Skeletal muscle cell (primary cell): ENCODE data around the gene SPAG9.
A peak's percentile ranks its signal among the peaks of the same experiment; 100 is the strongest.

Experiments used
- DNase-seq: peaks from one replicate; pipeline ENCODE4 v3.0.0-alpha.2; 2010; ENCODE audit warnings: low read depth
- H3K4me3 ChIP-seq: 2 replicates; pipeline ENCODE4 v1.5.1; 2011; ENCODE audit warnings: low read depth, mild to moderate bottlenecking, control low read depth, low read length, moderate library complexity

The SPAG9 gene

DNA sequence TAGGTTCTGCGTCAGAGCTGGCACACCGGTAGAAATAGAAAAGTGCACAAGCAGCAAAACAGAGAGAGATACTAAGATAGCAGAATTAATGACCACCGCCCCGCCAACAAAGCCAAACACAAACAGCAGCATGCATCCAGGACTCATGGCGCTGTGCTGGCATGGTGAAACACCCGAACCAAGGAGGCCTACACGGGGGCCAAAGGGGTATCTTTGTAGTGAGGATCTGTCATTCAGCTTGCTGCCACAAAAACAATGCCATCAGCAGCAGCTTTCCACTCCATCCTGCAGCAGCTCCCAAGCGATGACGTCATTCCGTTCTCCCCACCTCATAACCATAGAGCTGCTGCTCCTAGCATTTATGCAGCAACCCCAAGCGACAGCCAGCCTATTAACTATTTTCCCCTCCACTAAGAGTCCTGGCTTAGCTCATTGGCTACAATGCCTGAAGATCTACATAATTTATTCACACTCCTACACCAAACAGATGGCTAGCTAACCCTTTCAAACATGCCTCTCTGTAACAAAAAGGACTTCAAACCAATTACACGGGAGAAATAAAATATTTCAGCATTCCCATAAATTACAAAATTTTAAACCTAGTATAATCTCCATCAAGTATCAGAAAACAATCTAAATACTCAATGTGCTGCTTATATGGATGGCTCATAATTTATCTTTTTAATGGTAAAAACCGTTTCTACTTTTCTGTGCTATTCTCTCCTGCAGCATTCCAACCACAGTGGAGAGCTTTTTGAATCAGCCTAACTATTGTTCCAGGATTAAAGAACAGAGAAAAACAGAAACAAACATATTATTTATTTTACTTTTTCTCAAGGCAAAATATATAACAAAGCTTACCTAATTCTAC is 73.9 kb downstream of the SPAG9 start:
- peak overlapping the region; percentile 39 for H3K4me3 ChIP-seq
- peak; percentile 78 for DNase-seq

DNA sequence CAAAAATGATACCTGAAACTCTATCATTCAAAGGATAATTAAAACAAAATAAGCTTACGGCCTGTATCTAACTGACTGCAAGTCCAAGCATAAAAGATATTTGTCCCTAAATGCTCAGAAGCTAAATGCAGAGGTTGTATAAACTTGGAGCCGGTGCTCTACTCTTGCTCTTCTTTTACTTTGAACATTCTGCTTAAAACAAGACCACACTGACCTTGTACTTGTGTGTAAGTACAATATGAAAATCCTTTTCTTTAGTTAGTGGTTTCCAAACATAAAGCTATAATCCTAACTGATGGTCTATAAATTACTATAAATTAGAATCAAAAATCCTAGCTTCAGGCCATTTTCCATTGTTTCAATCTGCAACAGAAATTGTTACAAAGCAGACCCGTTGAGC is 74.6 kb downstream of the SPAG9 start:
- peak overlapping the region; percentile 39 for H3K4me3 ChIP-seq

DNA sequence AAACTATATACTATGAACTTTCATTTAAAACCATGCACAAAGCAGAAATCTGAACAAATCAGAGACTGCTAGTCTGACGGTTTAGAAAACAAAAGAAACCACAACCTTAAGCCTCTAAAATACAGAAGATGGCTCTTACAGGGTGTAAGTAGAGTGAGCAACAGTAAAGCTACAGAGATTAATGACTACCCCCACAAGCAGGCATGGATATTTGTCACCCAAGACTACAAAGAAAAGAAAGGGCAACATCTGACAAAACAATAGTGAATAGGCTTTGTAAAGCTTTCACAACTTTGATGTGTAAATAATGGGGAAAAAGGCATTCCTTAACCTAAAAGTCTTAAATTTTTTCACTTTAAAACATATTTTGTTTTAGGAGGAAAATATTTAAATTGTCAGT is 75.0 kb downstream of the SPAG9 start:
- no peak for DNase-seq
- H3K4me3 ChIP-seq, result peak overlapping the region; percentile 39

More for the DNA sequence above, 74.6 kb downstream of the SPAG9 start:
- DNase-seq, result no peak

DNA sequence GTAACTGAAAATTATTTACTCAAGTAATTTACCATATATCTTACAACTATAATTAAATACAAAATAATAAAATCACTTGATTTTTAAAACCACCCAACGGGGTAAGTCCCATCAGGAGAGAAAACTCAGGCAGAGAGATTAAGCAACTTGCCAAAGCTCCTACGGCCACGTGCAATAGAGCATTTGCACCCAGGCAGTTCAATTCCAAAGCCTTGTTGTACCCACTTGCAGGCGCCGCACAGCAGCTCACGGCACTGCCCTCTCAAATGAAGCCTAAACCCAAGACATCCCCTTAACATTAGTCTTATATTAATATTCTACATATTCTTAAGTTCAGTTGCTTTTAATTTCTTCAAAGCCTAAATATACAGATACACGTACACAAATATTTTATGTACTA is 75.7 kb downstream of the SPAG9 start:
- no peak for DNase-seq
- no peak overlapping the region for H3K4me3 ChIP-seq

DNA sequence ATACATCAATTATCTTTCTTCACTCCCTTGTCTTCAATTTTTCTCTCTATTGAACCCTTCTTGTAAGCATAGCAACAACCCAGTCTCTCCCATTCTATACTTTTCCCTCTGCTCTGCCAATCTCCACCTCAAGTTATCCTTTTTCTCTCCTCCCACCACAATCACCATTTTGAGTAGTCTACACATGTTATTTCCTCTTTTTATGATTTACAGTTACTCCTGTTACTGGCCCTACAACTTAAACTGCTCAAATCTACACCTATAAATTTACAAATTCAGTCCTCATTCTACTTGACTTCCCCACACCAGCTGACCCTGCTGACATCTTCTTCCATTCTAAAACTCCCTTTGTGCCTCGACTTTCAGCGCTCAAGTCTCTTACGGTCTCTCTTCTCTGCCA is 84.6 kb downstream of the SPAG9 start:
- H3K4me3 ChIP-seq, result no peak overlapping the region
- DNase-seq, result no peak

DNA sequence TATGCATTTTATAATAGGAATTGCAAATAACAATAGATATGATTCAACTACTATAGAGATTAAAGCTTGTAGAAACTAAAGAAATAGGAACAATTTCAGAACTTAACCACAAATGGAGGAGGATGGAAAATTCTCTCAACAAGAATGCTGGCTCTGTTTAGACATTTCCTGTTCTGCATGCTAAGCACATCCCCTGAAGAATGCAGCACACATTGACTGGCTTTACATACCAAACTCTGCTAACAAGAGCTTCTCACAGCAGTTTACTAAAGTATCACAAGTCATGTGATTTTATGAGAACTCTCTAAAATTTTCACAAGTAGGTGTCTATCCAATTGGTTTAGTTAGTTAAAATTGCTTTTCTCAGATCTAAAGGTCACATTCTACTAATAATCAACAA is 85.2 kb downstream of the SPAG9 start:
- H3K4me3 ChIP-seq, result no peak overlapping the region
- DNase-seq, result peak; percentile 45

DNA sequence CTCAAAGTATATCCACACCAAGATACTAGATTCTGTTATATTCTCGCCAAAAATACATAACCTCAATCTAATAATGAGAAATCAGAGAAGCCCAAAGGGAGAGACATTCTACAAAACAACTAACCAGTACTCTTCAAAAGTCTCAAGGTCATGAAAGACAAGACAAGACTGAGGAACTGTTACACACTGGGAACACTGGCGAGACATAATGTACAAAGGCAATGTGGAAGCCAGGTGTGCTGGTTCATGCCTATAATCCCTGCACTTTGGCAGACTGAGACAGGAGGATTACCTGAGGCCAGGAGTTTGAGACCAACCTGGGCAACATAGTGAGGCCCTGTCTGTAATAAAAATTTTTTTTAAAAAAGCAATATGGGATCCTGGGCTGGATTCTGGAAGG is 85.9 kb downstream of the SPAG9 start:
- H3K4me3 ChIP-seq, result no peak overlapping the region
- DNase-seq, result no peak

DNA sequence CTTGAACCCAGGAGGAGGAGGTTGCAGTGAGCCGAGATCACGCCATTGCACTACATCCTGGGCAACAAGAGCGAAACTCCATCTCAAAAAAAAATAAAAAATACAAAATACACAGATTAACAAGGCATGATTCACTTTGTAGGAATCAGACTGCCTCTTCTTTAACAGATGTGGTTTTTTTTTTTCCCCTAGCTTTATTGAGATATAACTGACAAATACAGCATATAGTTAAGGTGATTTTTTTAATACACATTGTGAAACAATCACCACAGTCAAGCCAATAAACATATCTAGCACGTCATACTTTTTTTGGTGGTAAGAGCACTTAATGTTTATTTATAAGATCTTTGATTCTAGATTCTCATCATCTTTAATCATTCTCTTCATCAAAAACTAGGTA is 87.8 kb downstream of the SPAG9 start:
- DNase-seq, result no peak
- no peak overlapping the region for H3K4me3 ChIP-seq

DNA sequence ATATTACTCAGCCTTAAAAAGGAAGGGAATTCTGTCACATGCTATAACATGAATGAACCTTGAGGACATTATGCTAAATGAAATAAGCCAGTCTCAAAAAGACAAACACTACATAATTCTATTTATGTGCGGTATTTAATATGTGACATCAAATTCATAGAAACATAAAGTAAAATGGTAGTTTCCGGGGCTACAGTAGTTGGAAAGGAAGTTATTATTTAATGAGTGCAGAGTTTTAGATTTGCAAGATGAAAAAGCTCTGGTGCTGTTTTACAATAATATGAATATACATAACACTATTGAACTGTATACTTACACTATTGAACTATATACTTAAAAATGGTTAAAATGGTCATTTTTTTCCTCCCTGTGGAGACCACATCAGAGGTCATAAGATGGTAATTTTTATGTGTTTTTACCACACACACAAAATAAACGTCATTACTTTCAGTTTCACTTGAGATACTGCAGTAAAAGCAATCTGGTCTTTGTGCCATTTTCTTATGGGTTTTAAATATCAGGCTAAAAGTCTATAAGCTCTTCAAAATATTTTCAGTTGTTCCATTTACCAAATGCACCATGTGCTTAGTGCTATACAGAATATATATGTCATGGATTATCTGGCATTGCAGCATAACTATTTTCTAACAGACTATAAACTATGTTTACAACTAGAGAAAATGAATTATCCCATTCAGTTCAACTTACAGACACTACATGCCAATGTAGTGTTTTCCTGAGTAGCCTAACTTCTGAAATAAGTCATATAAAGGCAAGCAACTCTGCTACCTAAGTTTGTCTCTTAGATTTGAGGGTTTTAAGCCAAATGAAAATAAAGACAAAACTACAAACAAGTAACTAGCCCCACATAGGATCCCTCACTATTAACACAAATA is 90.9 kb downstream of the SPAG9 start:
- H3K4me3 ChIP-seq, result no peak overlapping the region
- no peak for DNase-seq

DNA sequence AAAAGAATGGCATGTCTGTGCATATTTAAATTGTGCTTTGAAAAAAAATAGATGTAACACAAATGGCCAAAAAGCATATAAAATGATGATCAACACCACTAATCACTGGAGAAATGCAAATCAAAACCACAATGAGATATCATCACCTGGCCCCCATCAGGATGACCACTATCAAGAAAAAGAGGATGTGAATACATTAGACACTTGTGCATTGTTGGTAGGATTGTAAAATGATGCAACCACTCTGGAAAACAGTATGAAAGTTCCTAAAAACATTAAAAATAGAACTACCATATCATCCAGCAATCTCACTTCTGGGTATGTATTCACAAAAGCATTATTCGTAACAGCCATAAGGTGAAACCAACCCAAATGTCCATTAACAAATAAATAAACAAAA is 91.5 kb downstream of the SPAG9 start:
- DNase-seq, result no peak
- no peak overlapping the region for H3K4me3 ChIP-seq

DNA sequence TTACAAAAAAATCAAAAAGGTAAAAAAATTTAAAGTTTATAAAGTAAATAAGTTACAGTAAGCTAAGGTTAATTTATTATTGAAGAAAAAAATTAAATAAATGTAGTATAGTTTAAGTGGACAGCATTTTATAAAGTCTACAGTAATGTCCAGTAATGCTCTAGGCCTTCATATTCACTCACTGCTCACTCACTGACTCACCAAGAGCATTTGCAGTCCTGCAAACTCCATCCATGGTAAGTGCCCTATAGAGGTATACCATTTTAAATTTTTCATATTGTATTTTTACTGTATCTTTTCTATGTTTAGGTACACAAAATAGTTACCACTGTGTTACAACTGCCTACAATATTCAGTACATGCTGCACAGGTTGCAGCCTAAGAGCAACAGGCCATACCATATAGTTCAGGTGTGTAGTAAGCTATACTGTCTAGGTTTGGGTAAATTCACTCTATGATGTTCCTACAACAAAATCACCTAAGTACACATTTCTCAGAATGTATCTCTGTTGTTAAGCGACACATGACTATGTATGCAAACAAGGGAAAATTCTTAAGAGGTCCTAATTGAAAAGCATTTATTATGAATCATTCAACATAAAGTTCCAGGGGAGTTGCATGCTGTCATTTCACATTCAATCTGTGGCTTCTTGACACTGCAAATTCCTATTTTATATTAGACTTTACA is 92.3 kb downstream of the SPAG9 start:
- H3K4me3 ChIP-seq, result no peak overlapping the region
- no peak for DNase-seq

DNA sequence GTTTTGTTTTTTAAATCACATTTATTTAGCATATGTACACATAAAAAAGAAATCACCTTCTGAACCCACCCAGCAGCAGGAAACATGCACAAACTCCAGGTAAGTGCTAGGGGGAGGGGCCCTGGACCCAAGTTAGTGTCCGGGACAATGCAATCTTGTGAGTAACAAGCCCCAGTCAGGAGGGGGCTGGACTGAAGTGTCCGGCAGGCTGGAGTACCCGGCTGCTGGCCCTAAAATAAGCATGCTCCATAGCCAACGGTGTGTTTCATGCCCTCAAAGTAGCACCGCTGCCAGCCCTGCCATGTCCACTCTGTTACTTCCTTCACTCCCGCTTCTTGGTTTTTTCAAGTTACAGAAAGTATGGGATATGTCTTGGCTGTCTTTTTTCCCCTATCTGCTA is 102.1 kb downstream of the SPAG9 start:
- DNase-seq, result no peak

DNA sequence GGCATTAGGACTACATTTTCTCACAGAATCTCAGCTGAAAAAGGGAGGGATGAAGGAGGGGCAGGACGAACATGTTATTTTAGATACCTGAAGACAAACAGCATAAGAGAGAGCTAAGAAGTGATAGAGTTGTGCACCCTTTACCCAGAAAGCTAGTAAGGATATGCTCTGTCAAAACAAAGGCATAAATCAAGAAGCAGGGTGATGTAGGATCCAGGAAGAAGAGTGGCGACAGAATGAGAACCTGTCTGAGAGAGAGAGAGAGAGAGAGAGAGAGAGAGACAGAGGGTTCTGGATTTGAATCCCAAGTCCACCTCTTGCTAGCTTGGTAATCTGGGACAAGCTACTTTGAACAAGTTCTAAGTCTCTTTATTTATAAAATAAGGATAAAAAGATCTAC is 103.4 kb downstream of the SPAG9 start:
- no peak for DNase-seq

More for the DNA sequence above, 102.1 kb downstream of the SPAG9 start:
- H3K4me3 ChIP-seq, result no peak overlapping the region

DNA sequence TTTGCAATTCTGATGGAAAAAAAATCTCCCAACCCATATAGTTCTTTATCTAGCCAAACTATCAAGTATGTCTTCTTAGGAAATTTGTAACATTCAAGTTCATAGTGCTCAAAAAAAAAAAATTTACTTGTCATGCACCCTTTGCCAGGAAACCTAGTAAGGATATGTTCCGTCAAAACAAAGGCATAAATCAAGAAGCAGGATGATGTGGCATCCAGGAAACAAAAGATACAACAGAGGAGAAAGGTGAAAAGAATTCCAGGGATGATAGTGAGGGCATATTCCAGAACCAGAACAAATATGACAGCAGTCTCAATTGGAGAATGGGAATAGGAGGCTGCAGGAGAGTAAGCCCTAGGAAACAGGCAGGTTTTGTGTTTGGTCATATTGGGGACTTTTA is 104.6 kb downstream of the SPAG9 start:
- DNase-seq, result no peak
- no peak overlapping the region for H3K4me3 ChIP-seq

More for the DNA sequence above, 103.4 kb downstream of the SPAG9 start:
- no peak overlapping the region for H3K4me3 ChIP-seq

DNA sequence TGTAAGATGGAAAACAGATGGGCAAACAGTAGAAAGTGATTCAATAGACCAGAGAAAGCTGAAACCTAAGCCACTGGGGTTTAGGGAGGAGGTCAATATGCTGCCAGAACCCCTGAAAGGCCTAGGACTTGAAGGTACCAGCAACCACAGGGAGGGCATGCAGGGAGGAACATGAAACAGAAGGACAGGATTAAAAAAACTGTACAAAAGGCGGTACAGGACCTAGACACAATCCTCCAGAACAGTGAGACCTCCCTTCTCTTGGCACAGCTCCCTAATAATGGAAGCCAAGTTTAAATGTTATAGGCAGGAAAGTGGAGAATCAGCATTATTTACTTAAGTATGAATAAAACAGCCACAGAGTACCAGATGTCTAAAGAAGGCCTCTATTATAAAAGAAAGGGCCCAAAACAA is 105.5 kb downstream of the SPAG9 start:
- H3K4me3 ChIP-seq, result no peak overlapping the region
- no peak for DNase-seq

DNA sequence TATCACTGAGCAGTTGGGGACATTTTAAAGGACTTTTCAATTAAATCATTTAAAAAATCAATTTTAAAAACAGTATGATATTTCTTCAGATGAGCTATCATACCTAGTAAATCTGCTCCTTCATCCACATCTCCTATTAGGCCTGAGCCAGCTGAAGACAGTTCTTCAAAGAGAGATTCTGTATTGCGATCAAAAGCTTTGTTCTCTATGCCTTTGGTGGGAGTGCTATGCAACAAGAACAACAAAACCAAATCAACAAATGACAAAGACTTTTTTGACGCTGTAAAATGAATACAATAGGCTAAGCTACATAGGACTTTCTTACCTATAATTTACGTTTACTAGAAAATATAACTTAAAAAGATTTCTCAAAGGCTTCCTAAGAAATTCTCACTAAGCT is 106.5 kb downstream of the SPAG9 start:
- DNase-seq, result no peak
- H3K4me3 ChIP-seq, result no peak overlapping the region

DNA sequence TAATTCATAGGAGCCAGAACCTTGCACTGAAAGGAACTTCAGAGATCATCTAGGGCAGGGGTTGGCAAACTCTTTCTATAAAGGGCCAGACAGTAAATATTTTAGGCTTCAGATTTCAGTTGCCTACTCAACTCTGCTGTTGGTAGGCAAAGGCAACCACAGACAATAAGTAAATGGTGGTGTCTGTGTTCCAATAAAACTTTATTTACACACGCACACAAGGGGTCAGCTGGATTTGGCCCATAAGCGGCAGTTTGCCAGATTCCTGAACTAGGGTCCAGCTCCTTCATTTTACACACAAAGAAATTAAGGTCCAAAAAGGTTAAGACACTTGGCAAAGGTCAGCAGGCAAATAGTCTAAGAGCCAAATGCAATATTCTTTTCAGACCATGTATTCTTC is 107.3 kb downstream of the SPAG9 start:
- H3K4me3 ChIP-seq, result no peak overlapping the region
- no peak for DNase-seq

DNA sequence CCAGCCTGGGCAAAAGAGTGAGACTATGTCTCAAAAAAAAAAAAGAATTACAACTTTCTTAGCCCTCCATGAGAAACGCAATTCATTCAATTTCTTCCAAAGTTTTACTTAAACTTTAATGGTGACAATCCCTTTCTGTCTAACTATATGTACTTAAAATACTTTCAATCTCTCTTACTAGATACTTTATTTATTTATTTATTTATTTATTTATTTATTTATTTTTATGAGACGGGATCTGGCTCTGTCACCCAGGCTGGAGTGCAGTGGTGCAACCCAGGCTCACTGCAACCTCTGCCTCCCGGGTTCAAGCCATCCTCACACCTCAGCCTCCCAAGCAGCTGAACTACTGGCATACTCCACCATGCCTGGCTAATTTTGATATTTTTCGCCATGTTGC is 108.1 kb downstream of the SPAG9 start:
- no peak overlapping the region for H3K4me3 ChIP-seq
- DNase-seq, result no peak

DNA sequence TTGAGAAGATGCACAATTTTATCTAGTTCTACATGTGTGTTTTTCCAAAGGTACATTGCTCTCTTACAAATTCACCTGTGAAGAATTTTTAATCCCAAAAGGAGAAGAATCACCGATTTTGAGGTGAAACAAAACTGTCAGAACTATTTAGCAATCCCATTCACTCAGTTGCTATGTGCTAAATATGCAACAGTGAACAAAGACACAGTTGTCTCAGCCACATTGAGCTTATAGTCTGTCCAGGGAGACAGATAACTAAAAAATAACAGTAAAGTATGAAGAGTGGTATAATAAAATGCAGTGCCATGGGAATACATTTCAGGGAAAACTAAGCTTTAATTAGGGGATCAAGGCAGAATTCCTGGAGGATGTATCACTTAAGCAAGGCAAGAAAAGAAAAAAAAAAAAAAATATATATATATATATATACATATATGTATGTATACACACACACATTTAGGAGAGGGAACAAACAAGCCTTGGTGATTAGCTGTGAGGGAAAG is 110.4 kb downstream of the SPAG9 start:
- no peak for DNase-seq
- no peak overlapping the region for H3K4me3 ChIP-seq

DNA sequence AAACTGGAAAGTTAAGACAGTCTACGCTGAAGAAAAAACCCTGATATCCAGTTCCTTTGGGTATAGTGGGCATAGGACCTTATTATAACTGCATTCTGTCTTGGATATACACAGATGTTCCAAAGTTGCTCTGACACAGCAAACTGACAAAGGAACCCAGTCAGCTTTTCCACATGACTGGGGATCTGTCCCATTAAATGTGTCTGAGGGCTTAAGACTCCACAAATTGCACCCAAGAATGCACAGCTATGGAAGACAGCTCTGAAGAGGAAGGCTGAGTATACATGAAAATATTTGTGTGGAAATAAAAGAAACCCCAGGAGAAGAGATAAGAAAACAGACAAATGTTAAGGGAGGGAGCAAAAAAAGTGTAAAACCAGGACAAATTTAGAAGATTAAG is 114.1 kb downstream of the SPAG9 start:
- no peak overlapping the region for H3K4me3 ChIP-seq
- no peak for DNase-seq
